KMS-11 (cell line): Measurements from ENCODE around the gene AHSP.

Experiments used
- H2AFZ ChIP-seq: fragments of 200-600 bp; sonication (generic); 2 replicates; pipeline ENCODE4 v1.6.1; 2016; ENCODE audit warnings: antibody characterized with exemption, mixed run types, low read depth
- H3K27ac ChIP-seq: fragments of 200-600 bp; sonication (generic); 2 replicates; pipeline ENCODE4 v1.6.1; 2016; ENCODE audit warnings: mild to moderate bottlenecking, mixed run types
- H3K27me3 ChIP-seq: fragments of 200-600 bp; sonication (generic); 2 replicates; pipeline ENCODE4 v1.6.1; 2017; ENCODE audit warnings: mild to moderate bottlenecking, low read depth, mixed run types, moderate library complexity; ENCODE audit not compliant: insufficient read depth
- H3K36me3 ChIP-seq: fragments of 200-600 bp; sonication (generic); 2 replicates; pipeline ENCODE4 v1.6.1; 2017; ENCODE audit warnings: mild to moderate bottlenecking, mixed run types; ENCODE audit not compliant: insufficient read depth
- H3K4me1 ChIP-seq: fragments of 200-600 bp; sonication (generic); 2 replicates; pipeline ENCODE4 v1.6.1; 2016; ENCODE audit warnings: mild to moderate bottlenecking, low read depth, mixed run types; ENCODE audit not compliant: poor library complexity, severe bottlenecking
- H3K4me2 ChIP-seq: fragments of 200-600 bp; sonication (generic); 2 replicates; pipeline ENCODE4 v1.7.0; 2016; ENCODE audit warnings: mild to moderate bottlenecking, mixed run types
- H3K4me3 ChIP-seq: fragments of 200-600 bp; sonication (generic); IDR thresholded peaks from 2 replicates; pipeline ENCODE4 v1.6.1; 2017; ENCODE audit warnings: low read depth, low read length, mixed read lengths; ENCODE audit not compliant: insufficient read depth
- H3K79me2 ChIP-seq: fragments of 200-600 bp; sonication (generic); 2 replicates; pipeline ENCODE4 v1.6.1; 2016; ENCODE audit warnings: low read depth, mixed run types; ENCODE audit not compliant: insufficient read depth
- H3K9ac ChIP-seq: fragments of 200-600 bp; sonication (generic); 2 replicates; pipeline ENCODE4 v1.6.1; 2016; ENCODE audit warnings: mild to moderate bottlenecking, mixed run types
- H4K20me1 ChIP-seq: fragments of 200-600 bp; sonication (generic); 2 replicates; pipeline ENCODE4 v1.6.1; 2016; ENCODE audit warnings: mild to moderate bottlenecking, mixed run types; ENCODE audit not compliant: insufficient read depth
- TF ChIP-seq, protein P1 (sequence below): fragments of 200-600 bp; sonication (generic); conservative IDR thresholded peaks from 2 replicates; pipeline ENCODE4 v1.6.1; 2017; ENCODE audit warnings: low read depth, mild to moderate bottlenecking, antibody characterized with exemption, low read length, moderate library complexity, mixed read lengths

Gene AHSP, protein sequence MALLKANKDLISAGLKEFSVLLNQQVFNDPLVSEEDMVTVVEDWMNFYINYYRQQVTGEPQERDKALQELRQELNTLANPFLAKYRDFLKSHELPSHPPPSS

GRCh38 chr16:31527734-31528274, at the start of gene AHSP:
TSS of gene AHSP (plus strand) at chr16:31527900. CDS start at chr16:31528140, 240 bp downstream.
- Histone ChIP-seq H4K20me1 (no peaks in the 10 kb centered on the region), H3K9ac (no peak within 1 kb of the TSS), H3K4me1 (no peaks in the 10 kb centered on the region), H3K4me3 (no peak within 1 kb of the TSS), H3K27ac (no peak within 1 kb of the TSS), H3K79me2 (no peaks in the 10 kb centered on the region), H2AFZ (no peak within 1 kb of the TSS), H3K27me3 (no peaks in the 10 kb centered on the region), H3K4me2 (no peak within 1 kb of the TSS), H3K36me3 (no peaks in the 10 kb centered on the region)
- TF ChIP-seq, protein P1, sequence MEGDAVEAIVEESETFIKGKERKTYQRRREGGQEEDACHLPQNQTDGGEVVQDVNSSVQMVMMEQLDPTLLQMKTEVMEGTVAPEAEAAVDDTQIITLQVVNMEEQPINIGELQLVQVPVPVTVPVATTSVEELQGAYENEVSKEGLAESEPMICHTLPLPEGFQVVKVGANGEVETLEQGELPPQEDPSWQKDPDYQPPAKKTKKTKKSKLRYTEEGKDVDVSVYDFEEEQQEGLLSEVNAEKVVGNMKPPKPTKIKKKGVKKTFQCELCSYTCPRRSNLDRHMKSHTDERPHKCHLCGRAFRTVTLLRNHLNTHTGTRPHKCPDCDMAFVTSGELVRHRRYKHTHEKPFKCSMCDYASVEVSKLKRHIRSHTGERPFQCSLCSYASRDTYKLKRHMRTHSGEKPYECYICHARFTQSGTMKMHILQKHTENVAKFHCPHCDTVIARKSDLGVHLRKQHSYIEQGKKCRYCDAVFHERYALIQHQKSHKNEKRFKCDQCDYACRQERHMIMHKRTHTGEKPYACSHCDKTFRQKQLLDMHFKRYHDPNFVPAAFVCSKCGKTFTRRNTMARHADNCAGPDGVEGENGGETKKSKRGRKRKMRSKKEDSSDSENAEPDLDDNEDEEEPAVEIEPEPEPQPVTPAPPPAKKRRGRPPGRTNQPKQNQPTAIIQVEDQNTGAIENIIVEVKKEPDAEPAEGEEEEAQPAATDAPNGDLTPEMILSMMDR = no peak

DNA sequence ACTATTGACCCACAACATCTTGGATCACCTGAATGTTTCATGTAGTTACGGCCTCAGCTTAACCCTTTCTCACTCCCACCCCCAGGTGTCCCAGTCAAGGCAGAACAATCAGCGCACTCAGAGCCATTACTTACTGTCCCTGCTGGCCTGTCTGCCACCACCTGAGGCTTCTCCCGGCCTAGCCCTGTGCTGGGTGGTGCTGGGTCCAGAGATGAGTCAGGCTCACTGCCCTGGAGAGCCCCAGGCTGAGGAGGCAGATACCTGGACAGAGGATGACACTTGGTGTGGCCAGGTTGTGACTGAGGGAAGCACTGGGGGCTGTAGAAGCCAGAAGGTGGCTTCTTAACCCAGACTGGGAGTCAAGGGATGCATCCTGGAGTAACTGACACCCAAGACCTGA, 48.7 kb upstream of the AHSP start:
- Histone ChIP-seq H3K9ac (no peak overlapping the region), H3K4me2 (no peak overlapping the region), H3K27me3 (no peaks in the 10 kb centered on the region), H2AFZ (no peak overlapping the region), H3K27ac (no peak overlapping the region), H3K36me3 (no peaks in the 10 kb centered on the region), H3K4me1 (peaks cover 5% of the 10 kb centered on the region), H3K79me2 (no peaks in the 10 kb centered on the region), H3K4me3 (no peak overlapping the region), H4K20me1 (no peaks in the 10 kb centered on the region)
- TF ChIP-seq, protein P1 = no peak

DNA sequence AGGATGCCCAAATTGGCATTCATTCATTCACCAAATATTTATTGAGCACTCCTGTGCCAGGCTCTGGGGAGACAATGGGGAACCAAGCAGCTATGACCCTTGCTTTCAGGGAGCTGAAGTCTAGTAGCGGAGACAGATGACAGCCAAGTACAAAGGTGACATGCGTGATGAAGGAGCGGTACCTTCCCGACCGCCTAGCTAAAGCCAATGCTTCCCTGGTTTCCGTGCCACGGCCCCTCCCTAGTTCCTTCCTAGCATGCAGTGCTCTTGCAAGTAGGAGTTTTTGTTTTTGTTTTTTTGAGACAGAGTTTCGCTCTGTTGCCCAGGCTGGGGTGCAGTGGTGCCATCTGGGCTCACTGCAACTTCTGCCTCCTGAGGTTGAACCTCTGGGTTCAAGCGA, 47.9 kb upstream of the AHSP start:
- no peaks in the 10 kb centered on the region for H3K27me3 ChIP-seq
- no peaks in the 10 kb centered on the region for H3K36me3 ChIP-seq
- H3K4me1 ChIP-seq = peaks cover 5% of the 10 kb centered on the region
- no peaks in the 10 kb centered on the region for H4K20me1 ChIP-seq
- no peaks in the 10 kb centered on the region for H3K79me2 ChIP-seq
- H3K9ac ChIP-seq = no peak overlapping the region
- TF ChIP-seq, protein P1 = no peak
- H3K27ac ChIP-seq = no peak overlapping the region
- no peak overlapping the region for H2AFZ ChIP-seq
- H3K4me3 ChIP-seq = no peak overlapping the region
- no peak overlapping the region for H3K4me2 ChIP-seq

GRCh38 chr16:31480851-31481536, 46.7 kb upstream of the AHSP start:
- no peak overlapping the region for H3K4me2 ChIP-seq
- peaks cover 5% of the 10 kb centered on the region for H3K4me1 ChIP-seq
- H3K27ac ChIP-seq = no peak overlapping the region
- no peak overlapping the region for H2AFZ ChIP-seq
- TF ChIP-seq, protein P1 = no peak
- H3K4me3 ChIP-seq = no peak overlapping the region
- no peaks in the 10 kb centered on the region for H3K36me3 ChIP-seq
- H3K27me3 ChIP-seq = no peaks in the 10 kb centered on the region
- H3K9ac ChIP-seq = no peak overlapping the region
- H4K20me1 ChIP-seq = no peaks in the 10 kb centered on the region
- no peaks in the 10 kb centered on the region for H3K79me2 ChIP-seq
